ENCODE data around the gene ASTN1. TPM values are rescaled to one million over a fixed set of nuclear protein-coding genes. Genes with fewer than 3 reads are reported as not detected.

The ASTN1 gene
- total and polyA plus RNA-seq, 12 donors, result 0.14 to 0.88 (median 0.34) TPM

DNA sequence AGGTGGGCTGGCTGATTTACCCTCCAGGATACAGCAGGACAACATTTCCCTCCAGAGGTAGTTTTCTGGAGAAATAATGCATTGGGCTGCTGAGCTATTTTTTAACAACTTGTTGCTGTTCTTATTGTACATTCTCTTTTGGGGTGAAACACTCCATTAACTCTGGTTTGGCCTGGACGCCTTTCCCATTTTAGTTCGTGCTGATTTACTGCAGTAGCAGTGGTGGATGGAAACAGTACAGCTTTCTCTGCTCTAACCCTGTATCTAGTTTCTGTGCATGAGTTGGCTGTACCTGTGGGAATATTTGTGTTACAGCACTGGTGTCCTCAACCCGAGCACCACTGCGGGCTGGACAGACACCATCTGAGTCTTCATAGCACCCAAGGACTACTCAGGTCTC is 325.3 kb downstream of the ASTN1 start:
- Histone ChIP-seq H3K27me3 (no peaks in the 10 kb centered on the region), H3K4me1 (peaks cover 0 to 20% (median 0%) of the 10 kb centered on the region in 9 donors), H3K9me3 (no peaks in the 10 kb centered on the region), H3K36me3 (no peaks in the 10 kb centered on the region), H3K27ac (no peak overlapping the region), H3K4me3 (no peak overlapping the region)
- 90 to 96% methylated on average over 4 of the region's 4 CpGs for WGBS, 2 donors
- TF ChIP-seq, protein P1, sequence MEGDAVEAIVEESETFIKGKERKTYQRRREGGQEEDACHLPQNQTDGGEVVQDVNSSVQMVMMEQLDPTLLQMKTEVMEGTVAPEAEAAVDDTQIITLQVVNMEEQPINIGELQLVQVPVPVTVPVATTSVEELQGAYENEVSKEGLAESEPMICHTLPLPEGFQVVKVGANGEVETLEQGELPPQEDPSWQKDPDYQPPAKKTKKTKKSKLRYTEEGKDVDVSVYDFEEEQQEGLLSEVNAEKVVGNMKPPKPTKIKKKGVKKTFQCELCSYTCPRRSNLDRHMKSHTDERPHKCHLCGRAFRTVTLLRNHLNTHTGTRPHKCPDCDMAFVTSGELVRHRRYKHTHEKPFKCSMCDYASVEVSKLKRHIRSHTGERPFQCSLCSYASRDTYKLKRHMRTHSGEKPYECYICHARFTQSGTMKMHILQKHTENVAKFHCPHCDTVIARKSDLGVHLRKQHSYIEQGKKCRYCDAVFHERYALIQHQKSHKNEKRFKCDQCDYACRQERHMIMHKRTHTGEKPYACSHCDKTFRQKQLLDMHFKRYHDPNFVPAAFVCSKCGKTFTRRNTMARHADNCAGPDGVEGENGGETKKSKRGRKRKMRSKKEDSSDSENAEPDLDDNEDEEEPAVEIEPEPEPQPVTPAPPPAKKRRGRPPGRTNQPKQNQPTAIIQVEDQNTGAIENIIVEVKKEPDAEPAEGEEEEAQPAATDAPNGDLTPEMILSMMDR (IDR thresholded peaks at IDR 0.05), result no peak
- no peak for DNase-seq
- intact Hi-C loops (cut with DNase I), result loop anchor here in 1 of 10 donors (10.0 kb wide), 1 partner anchor 464 kb away; no protein-coding TSS in a partner anchor
- ATAC-seq, result no peak

- H3K9me3 ChIP-seq, result no peaks in the 10 kb centered on the region
- H3K27ac ChIP-seq, result no peak overlapping the region
- TF ChIP-seq, protein P1 (IDR thresholded peaks at IDR 0.05), result no peak
- H3K4me1 ChIP-seq, result peaks cover 0 to 14% (median 0%) of the 10 kb centered on the region in 9 donors
- H3K27me3 ChIP-seq, result no peaks in the 10 kb centered on the region
- DNase-seq (no peak), ATAC-seq (no peak)
- intact Hi-C loops (cut with DNase I), result loop anchor here in 1 of 10 donors (10.0 kb wide), 1 partner anchor 464 kb away; no protein-coding TSS in a partner anchor
- no peaks in the 10 kb centered on the region for H3K36me3 ChIP-seq
- 71 to 74% methylated on average over 5 of the region's 5 CpGs for WGBS, 2 donors
- no peak overlapping the region for H3K4me3 ChIP-seq
Observed at GRCh38 chr1:176838276-176838995, 326.1 kb downstream of the ASTN1 start.

DNA sequence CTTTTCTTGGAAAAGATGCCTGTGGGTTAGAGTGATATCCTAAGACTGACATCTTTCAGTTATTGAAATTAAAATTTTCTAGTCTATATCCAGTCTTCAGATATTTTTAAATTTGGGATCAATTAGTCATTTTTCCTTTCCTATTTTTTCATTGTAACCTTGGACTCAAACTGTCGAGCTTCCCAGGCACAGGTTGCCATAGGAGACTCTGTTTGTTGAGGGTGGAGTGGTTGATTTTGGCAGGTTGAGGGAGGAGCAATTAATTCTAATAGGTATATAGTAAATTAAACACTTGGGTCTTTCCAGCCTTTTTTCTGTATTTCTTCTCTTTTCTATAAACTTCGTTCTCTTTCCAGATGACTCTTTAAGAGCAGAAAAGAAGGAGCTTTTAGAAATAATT is 326.8 kb downstream of the ASTN1 start:
- no peak for ATAC-seq
- WGBS, 2 donors, result 56 to 59% methylated on average over 2 of the region's 2 CpGs
- Histone ChIP-seq H3K4me1 (peaks cover 0 to 10% (median 0%) of the 10 kb centered on the region in 9 donors), H3K36me3 (no peaks in the 10 kb centered on the region), H3K9me3 (no peaks in the 10 kb centered on the region), H3K27me3 (no peaks in the 10 kb centered on the region), H3K4me3 (no peak overlapping the region), H3K27ac (no peak overlapping the region)
- DNase-seq, result no peak
- TF ChIP-seq, protein P1 (IDR thresholded peaks at IDR 0.05), result no peak
- intact Hi-C loops (cut with DNase I), result loop anchor here in 1 of 10 donors (10.0 kb wide), 1 partner anchor 463 kb away; no protein-coding TSS in a partner anchor

- DNase-seq (no peak), ATAC-seq (no peak)
- intact Hi-C loops (cut with DNase I), result loop anchor here in 1 of 10 donors (10.0 kb wide), 1 partner anchor 456 kb away; no protein-coding TSS in a partner anchor
- H3K4me1 ChIP-seq, result no peaks in the 10 kb centered on the region
- no peak overlapping the region for H3K4me3 ChIP-seq
- H3K27ac ChIP-seq, result no peak overlapping the region
- WGBS, 2 donors, result 70 to 81% methylated on average over 2 of the region's 2 CpGs
- TF ChIP-seq, protein P1 (IDR thresholded peaks at IDR 0.05), result no peak
- no peaks in the 10 kb centered on the region for H3K9me3 ChIP-seq
- H3K27me3 ChIP-seq, result no peaks in the 10 kb centered on the region
- H3K36me3 ChIP-seq, result no peaks in the 10 kb centered on the region
Observed at GRCh38 chr1:176831150-176831549, 333.4 kb downstream of the ASTN1 start.
